Measurements from ENCODE around the gene DACT2. TPM values are rescaled to one million over a fixed set of nuclear protein-coding genes. Genes with fewer than 3 reads are reported as not detected.

The DACT2 gene
- total and polyA plus RNA-seq, 10 of the 15 experiments (the other 5 are each of a cell fraction or from before 2014, with no cell fraction given): not detected

- Histone ChIP-seq H3K9me3 (replicated peaks; ENCODE audit: control insufficient read depth, insufficient read depth, low read length) (no peaks in the 10 kb centered on the region; the same call in 2 of the 3 replicates), H3K36me3 (ENCODE audit: control insufficient read depth in 2 of 2, insufficient read depth in 2 of 2, low read length in 1 of 2) (no peaks in the 10 kb centered on the region), H3K4me2 (ENCODE audit: control insufficient read depth, insufficient read depth) (no peak overlapping the region), H3K4me1 (ENCODE audit: control insufficient read depth, insufficient read depth, low read length) (no peaks in the 10 kb centered on the region), H3K27me3 (replicated peaks in 1 of 2; ENCODE audit: control insufficient read depth in 2 of 2, insufficient read depth in 2 of 2, low read length in 1 of 2) (no peaks in the 10 kb centered on the region), H3K27ac (ENCODE audit: control insufficient read depth, insufficient read depth) (no peak overlapping the region), H4K20me1 (ENCODE audit: control insufficient read depth, insufficient read depth) (no peaks in the 10 kb centered on the region), H2AFZ (ENCODE audit: control insufficient read depth, low read depth, low read length) (no peak overlapping the region), H3K79me2 (ENCODE audit: control insufficient read depth, insufficient read depth, low read length) (no peaks in the 10 kb centered on the region), H3K9ac (ENCODE audit: control insufficient read depth, insufficient read depth, low read length) (no peak overlapping the region), H3K4me3 (no peak overlapping the region)
- in situ Hi-C loops (cut with MboI) (no loop called here), intact Hi-C loops (cut with micrococcal nuclease; ENCODE audit: unreplicated experiment) (no loop called here)
- ChIA-PET POLR2A (no interaction called here), RAD21 (ENCODE audit: unreplicated experiment) (no interaction called here), CTCF (no interaction called here), SMC1A (ENCODE audit: uncharacterized antibody, unreplicated experiment) (no interaction called here)
- no TSS peak for BruUV-seq (replicated peaks)
- no peak for TF ChIP-seq SMAD5 (IDR thresholded peaks at IDR 0.05; ENCODE audit: low read depth)
- ATAC-seq (no peak), FAIRE-seq (no peak), DNase-seq (ENCODE audit: low read depth, low spot score) (no peak)
- 64% methylated on average over 15 of the region's 15 CpGs for WGBS (ENCODE audit: insufficient coverage, insufficient replicate concordance, low lambda C conversion rate, missing lambda C conversion rate)
These were observed 53.5 kb downstream of the DACT2 start for GRCh38 chr6:168265827-168266815.

- H3K9me3 ChIP-seq (replicated peaks; ENCODE audit: control insufficient read depth, insufficient read depth, low read length): no peaks in the 10 kb centered on the region; the same call in 2 of the 3 replicates
- RAD21 ChIA-PET (ENCODE audit: unreplicated experiment): no interaction called here
- no TSS peak for BruUV-seq (replicated peaks)
- no peak for ATAC-seq
- no peaks in the 10 kb centered on the region for H3K79me2 ChIP-seq (ENCODE audit: control insufficient read depth, insufficient read depth, low read length)
- H2AFZ ChIP-seq (ENCODE audit: control insufficient read depth, low read depth, low read length): no peak overlapping the region
- no peak overlapping the region for H3K4me3 ChIP-seq
- H3K27me3 ChIP-seq (replicated peaks in 1 of 2; ENCODE audit: control insufficient read depth in 2 of 2, insufficient read depth in 2 of 2, low read length in 1 of 2): no peaks in the 10 kb centered on the region
- no peak overlapping the region for H3K9ac ChIP-seq (ENCODE audit: control insufficient read depth, insufficient read depth, low read length)
- H3K4me1 ChIP-seq (ENCODE audit: control insufficient read depth, insufficient read depth, low read length): no peaks in the 10 kb centered on the region
- POLR2A ChIA-PET: no interaction called here
- intact Hi-C loops (cut with micrococcal nuclease; ENCODE audit: unreplicated experiment): no loop called here
- no peak for TF ChIP-seq RFX5 (IDR thresholded peaks at IDR 0.05; ENCODE audit: low read depth, low read length)
- no peak for TF ChIP-seq CHD1 (IDR thresholded peaks at IDR 0.05; ENCODE audit: low read depth, low read length)
- no peak for TF ChIP-seq IRF4 (IDR thresholded peaks at IDR 0.05; ENCODE audit: low read depth, low read length)
- TF ChIP-seq, protein P1, sequence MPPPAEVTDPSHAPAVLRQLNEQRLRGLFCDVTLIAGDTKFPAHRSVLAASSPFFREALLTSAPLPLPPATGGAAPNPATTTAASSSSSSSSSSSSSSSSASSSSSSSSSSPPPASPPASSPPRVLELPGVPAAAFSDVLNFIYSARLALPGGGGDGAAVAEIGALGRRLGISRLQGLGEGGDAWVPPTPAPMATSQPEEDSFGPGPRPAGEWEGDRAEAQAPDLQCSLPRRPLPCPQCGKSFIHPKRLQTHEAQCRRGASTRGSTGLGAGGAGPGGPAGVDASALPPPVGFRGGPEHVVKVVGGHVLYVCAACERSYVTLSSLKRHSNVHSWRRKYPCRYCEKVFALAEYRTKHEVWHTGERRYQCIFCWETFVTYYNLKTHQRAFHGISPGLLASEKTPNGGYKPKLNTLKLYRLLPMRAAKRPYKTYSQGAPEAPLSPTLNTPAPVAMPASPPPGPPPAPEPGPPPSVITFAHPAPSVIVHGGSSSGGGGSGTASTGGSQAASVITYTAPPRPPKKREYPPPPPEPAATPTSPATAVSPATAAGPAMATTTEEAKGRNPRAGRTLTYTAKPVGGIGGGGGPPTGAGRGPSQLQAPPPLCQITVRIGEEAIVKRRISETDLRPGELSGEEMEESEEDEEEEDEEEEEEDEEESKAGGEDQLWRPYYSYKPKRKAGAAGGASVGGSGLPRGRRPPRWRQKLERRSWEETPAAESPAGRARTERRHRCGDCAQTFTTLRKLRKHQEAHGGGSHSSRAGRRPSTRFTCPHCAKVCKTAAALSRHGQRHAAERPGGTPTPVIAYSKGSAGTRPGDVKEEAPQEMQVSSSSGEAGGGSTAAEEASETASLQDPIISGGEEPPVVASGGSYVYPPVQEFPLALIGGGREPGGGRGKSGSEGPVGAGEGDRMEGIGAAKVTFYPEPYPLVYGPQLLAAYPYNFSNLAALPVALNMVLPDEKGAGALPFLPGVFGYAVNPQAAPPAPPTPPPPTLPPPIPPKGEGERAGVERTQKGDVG (CRISPR knock-in tag; IDR thresholded peaks at IDR 0.05): no peak
- FAIRE-seq: no peak
- no peak overlapping the region for H3K27ac ChIP-seq (ENCODE audit: control insufficient read depth, insufficient read depth)
- in situ Hi-C loops (cut with MboI): no loop called here
- no peaks in the 10 kb centered on the region for H3K36me3 ChIP-seq (ENCODE audit: control insufficient read depth in 2 of 2, insufficient read depth in 2 of 2, low read length in 1 of 2)
- SMC1A ChIA-PET (ENCODE audit: uncharacterized antibody, unreplicated experiment): no interaction called here
- no peak overlapping the region for H3K4me2 ChIP-seq (ENCODE audit: control insufficient read depth, insufficient read depth)
- DNase-seq (ENCODE audit: low read depth, low spot score): no peak
- H4K20me1 ChIP-seq (ENCODE audit: control insufficient read depth, insufficient read depth): no peaks in the 10 kb centered on the region
- WGBS (ENCODE audit: insufficient coverage, insufficient replicate concordance, low lambda C conversion rate, missing lambda C conversion rate): 23% methylated on average over 12 of the region's 15 CpGs
- CTCF ChIA-PET: no interaction called here
These were observed 54.2 kb downstream of the DACT2 start for GRCh38 chr6:168265394-168265793.
